ENCODE results near the gene PARD6A. TPM values are rescaled to one million over a fixed set of nuclear protein-coding genes. Genes with fewer than 3 reads are reported as not detected.

PARD6A gene
- total RNA-seq, 1 donor from 2014 or later, result 3.4 TPM

DNA sequence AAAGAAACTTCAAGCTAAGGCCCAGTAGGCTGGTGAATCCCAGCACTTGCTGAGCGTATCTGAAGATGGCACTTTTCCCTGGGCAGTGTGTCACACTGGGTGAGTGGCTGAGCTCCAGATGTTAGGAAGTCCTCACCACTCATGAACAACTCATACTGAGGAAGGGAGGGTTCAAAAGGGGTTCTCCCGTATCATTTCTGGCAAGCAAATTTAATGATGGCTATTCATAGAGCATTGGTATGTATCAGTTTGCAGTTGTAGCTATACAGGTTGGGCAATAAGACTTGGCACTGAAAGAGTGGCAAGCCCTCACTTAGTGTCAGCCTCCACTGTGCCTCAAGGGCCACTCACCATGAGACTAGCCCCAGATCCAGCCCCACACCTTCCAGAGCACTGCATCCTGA lies 47.6 kb downstream of the PARD6A start:
- no peak for DNase-seq
- no peaks in the 10 kb centered on the region for H3K27me3 ChIP-seq (ENCODE audit: low read depth)
- H3K27ac ChIP-seq (replicated peaks), result no peak overlapping the region
- peaks cover 10% of the 10 kb centered on the region for H3K4me1 ChIP-seq
- intact Hi-C loops (cut with micrococcal nuclease), result no loop called here
- H3K9me3 ChIP-seq (replicated peaks), result no peaks in the 10 kb centered on the region
- H3K36me3 ChIP-seq, result no peaks in the 10 kb centered on the region
- TF ChIP-seq, protein P1, sequence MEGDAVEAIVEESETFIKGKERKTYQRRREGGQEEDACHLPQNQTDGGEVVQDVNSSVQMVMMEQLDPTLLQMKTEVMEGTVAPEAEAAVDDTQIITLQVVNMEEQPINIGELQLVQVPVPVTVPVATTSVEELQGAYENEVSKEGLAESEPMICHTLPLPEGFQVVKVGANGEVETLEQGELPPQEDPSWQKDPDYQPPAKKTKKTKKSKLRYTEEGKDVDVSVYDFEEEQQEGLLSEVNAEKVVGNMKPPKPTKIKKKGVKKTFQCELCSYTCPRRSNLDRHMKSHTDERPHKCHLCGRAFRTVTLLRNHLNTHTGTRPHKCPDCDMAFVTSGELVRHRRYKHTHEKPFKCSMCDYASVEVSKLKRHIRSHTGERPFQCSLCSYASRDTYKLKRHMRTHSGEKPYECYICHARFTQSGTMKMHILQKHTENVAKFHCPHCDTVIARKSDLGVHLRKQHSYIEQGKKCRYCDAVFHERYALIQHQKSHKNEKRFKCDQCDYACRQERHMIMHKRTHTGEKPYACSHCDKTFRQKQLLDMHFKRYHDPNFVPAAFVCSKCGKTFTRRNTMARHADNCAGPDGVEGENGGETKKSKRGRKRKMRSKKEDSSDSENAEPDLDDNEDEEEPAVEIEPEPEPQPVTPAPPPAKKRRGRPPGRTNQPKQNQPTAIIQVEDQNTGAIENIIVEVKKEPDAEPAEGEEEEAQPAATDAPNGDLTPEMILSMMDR (IDR thresholded peaks at IDR 0.05; ENCODE audit: borderline replicate concordance), result no peak
- no peak overlapping the region for H3K4me3 ChIP-seq

DNA sequence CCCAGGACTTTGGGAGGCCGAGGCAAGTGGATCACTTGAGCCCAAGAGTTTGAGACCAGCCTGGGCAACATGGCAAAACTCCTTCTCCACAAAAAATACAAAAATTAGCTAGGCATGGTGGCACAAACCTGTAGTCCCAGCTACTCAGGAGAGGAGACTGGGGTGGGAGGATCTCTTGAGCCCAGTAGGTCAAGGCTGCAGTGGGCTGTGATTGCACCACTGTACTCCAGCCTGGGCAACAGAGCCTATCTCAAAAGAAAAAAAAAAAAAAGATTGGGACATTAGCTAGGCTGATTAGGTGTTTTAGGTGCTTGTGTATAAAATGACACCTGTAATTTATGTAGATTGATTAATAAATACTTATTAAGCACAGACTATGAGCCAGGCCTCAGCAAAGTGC lies 48.3 kb downstream of the PARD6A start:
- peaks cover 6% of the 10 kb centered on the region for H3K4me1 ChIP-seq
- no peaks in the 10 kb centered on the region for H3K27me3 ChIP-seq (ENCODE audit: low read depth)
- H3K9me3 ChIP-seq (replicated peaks), result no peaks in the 10 kb centered on the region
- intact Hi-C loops (cut with micrococcal nuclease), result no loop called here
- TF ChIP-seq, protein P1 (IDR thresholded peaks at IDR 0.05; ENCODE audit: borderline replicate concordance), result no peak
- no peaks in the 10 kb centered on the region for H3K36me3 ChIP-seq
- no peak for DNase-seq
- H3K27ac ChIP-seq (replicated peaks), result no peak overlapping the region
- H3K4me3 ChIP-seq, result no peak overlapping the region

DNA sequence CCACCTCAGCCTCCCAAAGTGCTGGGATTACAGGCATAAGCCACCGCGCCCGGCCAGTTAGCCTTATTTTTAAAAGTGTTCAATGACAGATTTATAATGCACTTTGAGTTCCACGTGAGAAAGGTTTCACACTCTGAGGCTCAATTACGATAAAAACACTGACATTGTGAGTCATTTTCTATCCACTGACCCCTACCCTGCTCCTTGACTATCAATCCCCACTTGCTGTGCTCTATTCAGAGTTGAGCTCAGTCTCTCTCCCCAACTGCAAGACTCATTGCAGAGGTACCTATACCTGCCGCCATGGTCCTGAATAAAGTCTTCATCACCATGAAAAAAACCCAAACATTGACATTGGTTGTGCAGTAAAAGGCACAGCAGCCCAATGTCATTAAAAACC lies 49.8 kb downstream of the PARD6A start:
- TF ChIP-seq, protein P1 (IDR thresholded peaks at IDR 0.05; ENCODE audit: borderline replicate concordance), result no peak
- no peaks in the 10 kb centered on the region for H3K27me3 ChIP-seq (ENCODE audit: low read depth)
- no peaks in the 10 kb centered on the region for H3K4me1 ChIP-seq
- H3K9me3 ChIP-seq (replicated peaks), result no peaks in the 10 kb centered on the region
- no peak overlapping the region for H3K27ac ChIP-seq (replicated peaks)
- no peaks in the 10 kb centered on the region for H3K36me3 ChIP-seq
- H3K4me3 ChIP-seq, result no peak overlapping the region
- intact Hi-C loops (cut with micrococcal nuclease), result no loop called here
- no peak for DNase-seq

Other genes starting within 250 kb of the PARD6A start
- gene ZDHHC1, start 244.5 kb upstream of the PARD6A start, total RNA-seq, result 2.9 TPM
- gene HSD11B2, start 229.8 kb upstream of the PARD6A start, total RNA-seq, result 0.99 TPM
- 65.8 TPM for gene ATP6V0D1, start 179.8 kb upstream of the PARD6A start, total RNA-seq
- not detected for gene AGRP, start 177.4 kb upstream of the PARD6A start, total RNA-seq
- 79.7 TPM for gene RIPOR1, start 132.1 kb upstream of the PARD6A start, total RNA-seq
- gene CTCF, start 98.4 kb upstream of the PARD6A start, total RNA-seq, result 26.1 TPM
- gene CARMIL2, start 15.8 kb upstream of the PARD6A start, total RNA-seq, result 0.58 TPM
- gene ACD, start 700 bp upstream of the PARD6A start, total RNA-seq, result 7.1 TPM
- 9.6 TPM for gene ENKD1, start 5.8 kb downstream of the PARD6A start, total RNA-seq
- gene C16orf86, start 5.9 kb downstream of the PARD6A start, total RNA-seq, result 2.9 TPM
- gene GFOD2, start 58.4 kb downstream of the PARD6A start, total RNA-seq, result 11.1 TPM
- 14.7 TPM for gene RANBP10, start 145.6 kb downstream of the PARD6A start, total RNA-seq
- gene TSNAXIP1, start 145.9 kb downstream of the PARD6A start, total RNA-seq, result 0.49 TPM
- 31.4 TPM for gene THAP11, start 181.4 kb downstream of the PARD6A start, total RNA-seq
- gene NUTF2, start 186.0 kb downstream of the PARD6A start, total RNA-seq, result 73.6 TPM
- 20.2 TPM for gene CENPT, start 186.7 kb downstream of the PARD6A start, total RNA-seq
- 33.2 TPM for gene EDC4, start 212.1 kb downstream of the PARD6A start, total RNA-seq
- gene NRN1L, start 223.9 kb downstream of the PARD6A start, total RNA-seq, result 0.49 TPM
- 19.5 TPM for gene PSKH1, start 232.3 kb downstream of the PARD6A start, total RNA-seq